ENCODE results near the gene GMIP.
"Not testable (repeated sequence)": the region's sequence is repeated elsewhere in the genome, so short reads cannot be mapped to it uniquely, and the experiment has no call there.

The GMIP gene

GRCh38 chr19:19672816-19673215 is 29.4 kb upstream of the GMIP start:
- no peak for TF ChIP-seq CTCF (IDR thresholded peaks at IDR 0.05; ENCODE audit: poor library complexity, severe bottlenecking)
- H3K27ac ChIP-seq (ENCODE audit: poor library complexity, severe bottlenecking): no peak overlapping the region
- H3K9me3 ChIP-seq (ENCODE audit: severe bottlenecking): peaks cover 2% of the 10 kb centered on the region
- no peak for ATAC-seq (ENCODE audit: low read depth)
- H3K4me1 ChIP-seq (ENCODE audit: insufficient read depth, poor library complexity, severe bottlenecking): no peaks in the 10 kb centered on the region
- H3K36me3 ChIP-seq (ENCODE audit: low read depth): peaks cover 57% of the 10 kb centered on the region
- no peaks in the 10 kb centered on the region for H3K27me3 ChIP-seq (ENCODE audit: insufficient read depth, poor library complexity, severe bottlenecking)
- no peak overlapping the region for H3K4me3 ChIP-seq (ENCODE audit: severe bottlenecking)
- no peak for DNase-seq (ENCODE audit: low spot score)

- H3K36me3 ChIP-seq (ENCODE audit: low read depth): peaks cover 31% of the 10 kb centered on the region
- no peaks in the 10 kb centered on the region for H3K4me1 ChIP-seq (ENCODE audit: insufficient read depth, poor library complexity, severe bottlenecking)
- peak overlapping the region; percentile 83 for H3K27ac ChIP-seq (ENCODE audit: poor library complexity, severe bottlenecking)
- peaks cover under 1% of the 10 kb centered on the region for H3K9me3 ChIP-seq (ENCODE audit: severe bottlenecking)
- H3K27me3 ChIP-seq (ENCODE audit: insufficient read depth, poor library complexity, severe bottlenecking): no peaks in the 10 kb centered on the region
- no peak for ATAC-seq (ENCODE audit: low read depth)
- no peak for TF ChIP-seq CTCF (IDR thresholded peaks at IDR 0.05; ENCODE audit: poor library complexity, severe bottlenecking)
- no peak for DNase-seq (ENCODE audit: low spot score)
- H3K4me3 ChIP-seq (ENCODE audit: severe bottlenecking): peak overlapping the region; percentile 93
Observed at GRCh38 chr19:19670070-19670551, 26.7 kb upstream of the GMIP start.

- Histone ChIP-seq H3K27ac (ENCODE audit: poor library complexity, severe bottlenecking) (peak within 1 kb of the TSS; percentile 83), H3K4me1 (ENCODE audit: insufficient read depth, poor library complexity, severe bottlenecking) (no peaks in the 10 kb centered on the region), H3K9me3 (ENCODE audit: severe bottlenecking) (no peaks in the 10 kb centered on the region), H3K4me3 (ENCODE audit: severe bottlenecking) (peak within 1 kb of the TSS; percentile 93), H3K36me3 (ENCODE audit: low read depth) (peaks cover 18% of the 10 kb centered on the region), H3K27me3 (ENCODE audit: insufficient read depth, poor library complexity, severe bottlenecking) (no peaks in the 10 kb centered on the region)
- TF ChIP-seq CTCF (IDR thresholded peaks at IDR 0.05; ENCODE audit: poor library complexity, severe bottlenecking): no peak
- peak; percentile 79 for ATAC-seq (ENCODE audit: low read depth)
- peak; percentile 93 for DNase-seq (ENCODE audit: low spot score)
Observed at GRCh38 chr19:19668230-19669012, 25.0 kb upstream of the GMIP start, which contains the start of gene ZNF101. TSS of gene ZNF101 (plus strand) at chr19:19668839. CDS start at chr19:19668964, 125 bp downstream.

- not testable (repeated sequence) for H3K4me3 ChIP-seq (ENCODE audit: severe bottlenecking); H3K4me1 ChIP-seq (ENCODE audit: insufficient read depth, poor library complexity, severe bottlenecking); H3K27me3 ChIP-seq (ENCODE audit: insufficient read depth, poor library complexity, severe bottlenecking); H3K27ac ChIP-seq (ENCODE audit: poor library complexity, severe bottlenecking); DNase-seq (ENCODE audit: low spot score); H3K9me3 ChIP-seq (ENCODE audit: severe bottlenecking); ATAC-seq (ENCODE audit: low read depth)
- peaks cover 16% of the 10 kb centered on the region for H3K36me3 ChIP-seq (ENCODE audit: low read depth)
Observed at GRCh38 chr19:19665420-19665948, 22.0 kb upstream of the GMIP start.

- no peaks in the 10 kb centered on the region for H3K27me3 ChIP-seq (ENCODE audit: insufficient read depth, poor library complexity, severe bottlenecking)
- no peak for TF ChIP-seq CTCF (IDR thresholded peaks at IDR 0.05; ENCODE audit: poor library complexity, severe bottlenecking)
- peaks cover 33% of the 10 kb centered on the region for H3K36me3 ChIP-seq (ENCODE audit: low read depth)
- peaks cover 4% of the 10 kb centered on the region for H3K4me1 ChIP-seq (ENCODE audit: insufficient read depth, poor library complexity, severe bottlenecking)
- H3K9me3 ChIP-seq (ENCODE audit: severe bottlenecking): no peaks in the 10 kb centered on the region
- H3K4me3 ChIP-seq (ENCODE audit: severe bottlenecking): peak within 1 kb of the TSS; percentile 99
- H3K27ac ChIP-seq (ENCODE audit: poor library complexity, severe bottlenecking): peak within 1 kb of the TSS; percentile 58
- ATAC-seq (ENCODE audit: low read depth): peak; percentile 93
- DNase-seq (ENCODE audit: low spot score): peak; percentile 97
Observed at GRCh38 chr19:19663256-19664120, 20.0 kb upstream of the GMIP start, which contains the start of gene ATP13A1. TSS of gene ATP13A1 (minus strand) at chr19:19663676. CDS start at chr19:19663666, 10 bp downstream.
